ENCODE results near the gene PRR9.

PRR9 gene

GRCh38 chr1:153231363-153231762 is 14.0 kb downstream of the PRR9 start:
- no peak for DNase-seq

- peak; percentile 54 for DNase-seq
Observed at GRCh38 chr1:153231785-153232184, 14.4 kb downstream of the PRR9 start.

GRCh38 chr1:153232553-153232952 is 15.2 kb downstream of the PRR9 start:
- DNase-seq, result peak; percentile 72

GRCh38 chr1:153233448-153233847 is 16.1 kb downstream of the PRR9 start:
- no peak for DNase-seq

GRCh38 chr1:153238527-153238926 is 21.1 kb downstream of the PRR9 start:
- no peak for DNase-seq

GRCh38 chr1:153242160-153242559 is 24.8 kb downstream of the PRR9 start:
- no peak for DNase-seq

- no peak for DNase-seq
Observed at GRCh38 chr1:153245466-153245865, 28.1 kb downstream of the PRR9 start.

GRCh38 chr1:153246018-153246417 is 28.6 kb downstream of the PRR9 start:
- DNase-seq, result no peak

GRCh38 chr1:153246825-153247224 is 29.4 kb downstream of the PRR9 start:
- DNase-seq, result no peak

GRCh38 chr1:153248176-153248879 is 30.9 kb downstream of the PRR9 start:
- DNase-seq, result no peak

- DNase-seq, result no peak
Observed at GRCh38 chr1:153250166-153250565, 32.8 kb downstream of the PRR9 start.

- no peak for DNase-seq
Observed at GRCh38 chr1:153251087-153251486, 33.7 kb downstream of the PRR9 start.

GRCh38 chr1:153251562-153251961 is 34.2 kb downstream of the PRR9 start:
- no peak for DNase-seq

- no peak for DNase-seq
Observed at GRCh38 chr1:153251988-153252387, 34.6 kb downstream of the PRR9 start.

GRCh38 chr1:153253076-153253475 is 35.7 kb downstream of the PRR9 start:
- DNase-seq, result no peak

GRCh38 chr1:153253693-153254092 is 36.3 kb downstream of the PRR9 start:
- no peak for DNase-seq

- DNase-seq, result no peak
Observed at GRCh38 chr1:153259387-153259786, 42.0 kb downstream of the PRR9 start, which contains the start of gene LORICRIN. LORICRIN (plus strand) TSS chr1:153259687; CDS start chr1:153260950, 1,263 bp downstream.

- peak; percentile 52 for DNase-seq
Observed at GRCh38 chr1:153260585-153261280, 43.3 kb downstream of the PRR9 start.

GRCh38 chr1:153261281-153262069 is 44.1 kb downstream of the PRR9 start:
- DNase-seq, result no peak

- DNase-seq, result no peak
Observed at GRCh38 chr1:153262070-153262366, 44.6 kb downstream of the PRR9 start.

- peak; percentile 67 for DNase-seq
Observed at GRCh38 chr1:153262462-153263157, 45.2 kb downstream of the PRR9 start.

GRCh38 chr1:153265457-153265856 is 48.1 kb downstream of the PRR9 start:
- DNase-seq, result no peak

Measured in inflammatory macrophage treated with lipopolysaccharide for 4 hours (primary cell).